Esophagus (tissue), 2 donors: Measurements from ENCODE around the gene ABCG4. TPM values are rescaled to one million over a fixed set of nuclear protein-coding genes. Genes with fewer than 3 reads are reported as not detected.

Experiments
- H3K27ac ChIP-seq, 2 donors: one replicate each; pipeline ENCODE4 v1.5.1; 2013; ENCODE audit warnings: low read depth in 2 of 2, mild to moderate bottlenecking in 2 of 2, inconsistent platforms in 1 of 2, low read length in 1 of 2, moderate library complexity in 1 of 2
- H3K27me3 ChIP-seq, 2 donors: one replicate each; pipeline ENCODE4 v1.6.1; 2013; ENCODE audit warnings: low read length in 2 of 2, control low read depth in 1 of 2, mild to moderate bottlenecking in 1 of 2; ENCODE audit not compliant: insufficient read depth in 2 of 2, control insufficient read depth in 1 of 2
- H3K36me3 ChIP-seq, 2 donors: one replicate each; pipeline ENCODE4 v1.6.1; 2013; ENCODE audit warnings: low read length in 1 of 2; ENCODE audit not compliant: control insufficient read depth in 2 of 2, insufficient read depth in 2 of 2
- H3K4me1 ChIP-seq, 2 donors: one replicate each; pipeline ENCODE4 v1.6.1; 2013; ENCODE audit warnings: low read length in 1 of 2; ENCODE audit not compliant: control insufficient read depth in 2 of 2, insufficient read depth in 2 of 2
- H3K4me3 ChIP-seq, 2 donors: one replicate each; pipeline ENCODE4 v1.5.1; 2013; ENCODE audit warnings: low read length in 2 of 2, mild to moderate bottlenecking in 2 of 2, low read depth in 1 of 2, moderate library complexity in 1 of 2
- H3K9me3 ChIP-seq, 2 donors: one replicate each; pipeline ENCODE4 v1.6.1; 2013; ENCODE audit warnings: mild to moderate bottlenecking in 2 of 2, low read depth in 1 of 2, low read length in 1 of 2, moderate library complexity in 1 of 2; ENCODE audit not compliant: control insufficient read depth in 2 of 2, insufficient read depth in 1 of 2
- WGBS, 2 donors: extraction: QIAGEN DNeasy Blood & Tissue Kit; methylation state at CpG; one replicate each; pipeline ENCODE4 v1.1.7; 2013; 5-methylcytosine and 5-hydroxymethylcytosine counted together
- polyA plus RNA-seq, 2 donors: library from polyadenylated mRNA; stranded (reverse); fragments of 200-250 nt; gene quantifications; one replicate each; pipeline ENCODE4 v1.2.3, GENCODE V29; 2013
- donor health status: healthy with polysubstance abuse.
- donor health status: Bipolar disorder and iron deficiency.

The ABCG4 gene
- polyA plus RNA-seq, 2 donors, result 0.21 to 0.81 TPM

DNA sequence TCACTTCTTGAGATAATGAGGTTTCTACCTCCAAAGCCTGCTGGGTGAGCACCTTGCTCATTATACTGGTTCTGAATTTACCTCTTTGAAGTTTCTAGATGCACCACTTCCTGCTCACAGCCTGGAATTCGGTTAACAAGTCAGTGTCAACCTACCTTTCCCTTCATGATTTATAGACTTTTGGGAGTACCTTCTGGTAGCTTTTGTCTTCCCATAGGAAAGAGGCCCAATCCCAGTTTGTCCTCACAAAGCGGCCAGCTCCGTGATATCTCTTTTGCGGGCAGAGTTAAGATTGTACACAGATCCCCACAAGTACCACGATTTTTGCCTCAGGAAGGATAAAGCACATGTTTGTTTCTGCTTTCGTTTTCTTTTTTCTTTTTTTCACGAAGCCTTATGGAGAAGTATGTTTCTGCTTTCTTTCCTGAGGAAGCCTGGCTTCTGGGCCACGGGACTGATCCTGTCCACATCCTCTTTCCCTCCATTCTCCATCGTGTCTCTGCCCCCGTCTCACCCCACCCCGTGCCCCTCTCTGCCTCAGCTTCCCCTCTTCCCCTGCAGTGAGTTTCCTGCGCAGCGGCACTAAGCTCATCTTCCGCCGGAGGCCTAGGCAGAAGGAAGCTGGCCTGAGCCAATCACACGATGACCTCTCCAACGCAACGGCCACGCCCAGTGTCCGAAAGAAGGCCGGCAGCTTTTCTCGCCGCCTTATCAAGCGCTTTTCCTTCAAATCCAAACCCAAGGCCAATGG is 33.2 kb upstream of the ABCG4 start:
- Histone ChIP-seq H3K4me1 (peaks cover 0 to 4% of the 10 kb centered on the region in 2 donors), H3K36me3 (peaks cover 3 to 33% of the 10 kb centered on the region in 2 donors), H3K9me3 (no peaks in the 10 kb centered on the region), H3K4me3 (no peak overlapping the region), H3K27ac (peak overlapping the region in 1 of 2 donors; percentile 14), H3K27me3 (no peaks in the 10 kb centered on the region)
- 70 to 71% methylated on average over 24 of the region's 24 CpGs for WGBS, 2 donors

DNA sequence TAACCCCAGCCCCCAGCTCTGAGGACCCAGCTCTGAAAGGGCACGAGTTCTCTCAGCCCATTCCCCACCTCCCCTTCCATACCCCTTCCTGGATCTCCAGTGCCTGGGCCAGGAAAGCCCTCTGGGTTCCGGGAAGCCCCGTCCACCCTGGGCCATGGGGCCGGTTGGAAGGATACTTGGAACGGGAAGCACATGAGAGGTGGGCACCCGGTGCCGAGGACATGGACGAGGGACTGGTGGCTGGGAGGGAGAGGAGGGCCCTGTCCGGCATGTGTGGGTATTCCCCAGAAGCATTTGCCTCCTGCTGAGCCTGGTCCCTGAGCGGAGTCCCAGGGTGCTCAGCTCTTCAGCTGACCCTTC is 32.6 kb upstream of the ABCG4 start:
- Histone ChIP-seq H3K27ac (peak overlapping the region in 1 of 2 donors; percentile 14), H3K4me1 (peaks cover 0 to 4% of the 10 kb centered on the region in 2 donors), H3K27me3 (no peaks in the 10 kb centered on the region), H3K4me3 (no peak overlapping the region), H3K36me3 (peaks cover 3 to 28% of the 10 kb centered on the region in 2 donors), H3K9me3 (no peaks in the 10 kb centered on the region)
- WGBS, 2 donors, result 91% methylated on average over 10 of the region's 10 CpGs

GRCh38 chr11:119116601-119117000 is 32.3 kb upstream of the ABCG4 start:
- H3K9me3 ChIP-seq, result no peaks in the 10 kb centered on the region
- H3K27ac ChIP-seq, result no peak overlapping the region
- peaks cover 0 to 4% of the 10 kb centered on the region in 2 donors for H3K4me1 ChIP-seq
- H3K27me3 ChIP-seq, result no peaks in the 10 kb centered on the region
- H3K4me3 ChIP-seq, result no peak overlapping the region
- peaks cover 3 to 24% of the 10 kb centered on the region in 2 donors for H3K36me3 ChIP-seq
- WGBS, 2 donors, result 72 to 79% methylated on average over 5 of the region's 5 CpGs

DNA sequence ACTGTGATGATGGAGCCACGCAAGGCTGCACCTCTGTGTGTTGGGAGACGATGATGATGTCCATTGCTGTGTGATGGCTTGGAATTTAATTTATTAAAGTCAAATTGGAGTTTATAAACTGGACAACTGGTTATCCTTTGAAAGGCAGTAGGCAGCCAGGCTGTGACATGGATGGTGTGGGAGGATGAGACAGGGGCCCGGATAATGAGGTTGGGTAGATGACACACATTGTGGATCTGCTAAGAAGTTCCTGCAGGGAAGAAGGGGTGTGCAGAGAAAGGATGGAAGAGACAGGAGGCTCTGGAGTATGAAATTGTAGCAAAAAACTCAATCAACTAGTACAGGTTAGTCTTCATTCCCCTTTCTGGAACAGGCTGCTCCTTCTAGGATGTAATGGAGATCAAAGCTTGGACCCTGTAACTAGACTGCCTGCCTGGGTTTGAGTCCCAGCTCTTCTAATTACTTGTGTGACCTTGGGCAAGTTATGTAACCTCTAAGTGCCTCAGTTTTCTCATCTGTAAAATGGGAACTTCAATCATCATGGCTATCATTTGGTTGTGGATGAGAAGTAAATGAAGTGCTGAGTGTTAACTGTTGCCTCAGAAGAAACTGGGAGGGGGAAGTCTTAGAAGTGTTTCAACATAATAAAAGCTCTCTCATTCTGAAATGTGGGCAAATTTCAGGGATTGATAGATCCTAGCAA is 31.7 kb upstream of the ABCG4 start:
- peaks cover 0 to 4% of the 10 kb centered on the region in 2 donors for H3K4me1 ChIP-seq
- H3K27me3 ChIP-seq, result no peaks in the 10 kb centered on the region
- no peaks in the 10 kb centered on the region for H3K9me3 ChIP-seq
- WGBS, 2 donors, result 92 to 96% methylated on average over 3 of the region's 3 CpGs
- H3K36me3 ChIP-seq, result peaks cover 3 to 20% of the 10 kb centered on the region in 2 donors
- H3K4me3 ChIP-seq, result no peak overlapping the region
- no peak overlapping the region for H3K27ac ChIP-seq

DNA sequence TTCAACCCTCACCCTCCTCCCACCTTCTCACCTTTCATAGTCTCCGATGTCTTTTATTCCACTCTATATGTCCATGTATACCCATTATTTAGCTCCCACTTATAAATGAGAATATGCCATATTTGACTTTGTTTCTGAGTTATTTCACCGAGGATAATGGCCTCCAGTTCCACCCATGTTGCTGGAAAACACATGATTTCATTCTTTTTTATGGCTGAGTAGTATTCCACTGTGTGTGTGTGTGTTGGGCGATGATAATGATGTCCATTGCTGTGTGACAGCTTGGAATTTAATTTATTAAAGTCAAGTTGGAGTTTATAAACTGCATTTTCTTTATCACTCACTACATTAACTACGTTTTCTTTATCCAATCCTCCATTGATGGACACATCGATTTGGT is 30.6 kb upstream of the ABCG4 start:
- Histone ChIP-seq H3K27ac (no peak overlapping the region), H3K27me3 (no peaks in the 10 kb centered on the region), H3K4me3 (no peak overlapping the region), H3K36me3 (peaks cover 3 to 11% of the 10 kb centered on the region in 2 donors), H3K4me1 (peaks cover 0 to 2% of the 10 kb centered on the region in 2 donors), H3K9me3 (no peaks in the 10 kb centered on the region)
- 95% methylated on average over 5 of the region's 5 CpGs for WGBS, 2 donors

- H3K4me1 ChIP-seq, result peaks cover 0 to 2% of the 10 kb centered on the region in 2 donors
- peaks cover 3 to 5% of the 10 kb centered on the region in 2 donors for H3K36me3 ChIP-seq
- no peaks in the 10 kb centered on the region for H3K9me3 ChIP-seq
- H3K4me3 ChIP-seq, result no peak overlapping the region
- no peak overlapping the region for H3K27ac ChIP-seq
- no peaks in the 10 kb centered on the region for H3K27me3 ChIP-seq
- WGBS, 2 donors, result 92 to 98% methylated on average over 1 of the region's 1 CpG
These were observed 29.9 kb upstream of the ABCG4 start for GRCh38 chr11:119118946-119119345.

DNA sequence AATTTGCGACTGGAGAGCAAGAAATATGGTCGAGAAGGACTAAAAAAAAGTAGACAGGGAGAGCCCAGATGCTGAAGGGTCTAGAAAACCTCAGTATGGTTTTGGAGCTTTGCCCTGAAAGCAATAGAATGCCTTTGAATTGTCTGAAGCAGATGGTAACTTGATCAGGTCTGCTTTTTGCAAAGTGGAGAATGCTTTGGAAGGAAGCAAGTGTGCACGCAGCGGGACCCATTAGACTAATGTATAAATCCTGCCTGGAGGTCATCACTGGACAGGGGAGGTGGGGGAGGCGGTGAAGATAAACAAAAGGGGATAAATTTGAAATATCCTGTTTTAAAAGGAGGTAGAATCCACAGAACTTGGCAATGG is 28.2 kb upstream of the ABCG4 start:
- peaks cover 0 to 2% of the 10 kb centered on the region in 2 donors for H3K4me1 ChIP-seq
- H3K27ac ChIP-seq, result peak overlapping the region in 1 of 2 donors; percentile 68
- H3K27me3 ChIP-seq, result no peaks in the 10 kb centered on the region
- peak overlapping the region; percentile 50 to 91 for H3K4me3 ChIP-seq
- H3K36me3 ChIP-seq, result peaks cover 3 to 8% of the 10 kb centered on the region in 2 donors
- 14 to 25% methylated on average over 5 of the region's 5 CpGs for WGBS, 2 donors
- H3K9me3 ChIP-seq, result no peaks in the 10 kb centered on the region

- 0 to 1% methylated on average over 54 of the region's 54 CpGs for WGBS, 2 donors
- peaks cover 0 to 4% of the 10 kb centered on the region in 2 donors for H3K36me3 ChIP-seq
- H3K27me3 ChIP-seq, result no peaks in the 10 kb centered on the region
- H3K27ac ChIP-seq, result peak within 1 kb of the TSS; percentile 79 to 93
- H3K4me1 ChIP-seq, result peaks cover 0 to 2% of the 10 kb centered on the region in 2 donors
- peak within 1 kb of the TSS; percentile 83 to 91 for H3K4me3 ChIP-seq
- H3K9me3 ChIP-seq, result no peaks in the 10 kb centered on the region
These were observed 27.6 kb upstream of the ABCG4 start, which contains the start of gene HINFP for GRCh38 chr11:119121008-119121810. TSS of gene HINFP (plus strand) at chr11:119121580. CDS start at chr11:119126945, 5,365 bp downstream.

DNA sequence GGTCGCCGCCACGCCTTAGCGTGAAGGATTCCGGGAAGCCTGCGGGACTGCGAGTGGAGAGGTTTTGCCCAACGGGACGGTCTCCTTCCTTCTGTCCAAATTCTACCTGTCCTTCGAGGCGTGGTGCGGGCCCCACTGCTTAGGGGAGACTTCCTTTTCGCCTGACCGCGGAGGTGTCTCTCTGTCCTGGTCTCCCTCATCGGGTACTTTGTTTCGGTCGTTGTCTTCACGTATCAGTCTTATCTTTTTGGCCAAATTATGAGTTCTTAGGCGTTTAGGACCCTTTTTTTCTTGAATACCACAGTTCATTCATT is 27.1 kb upstream of the ABCG4 start:
- peak overlapping the region; percentile 83 to 91 for H3K4me3 ChIP-seq
- no peaks in the 10 kb centered on the region for H3K27me3 ChIP-seq
- no peaks in the 10 kb centered on the region for H3K9me3 ChIP-seq
- peak overlapping the region; percentile 79 to 93 for H3K27ac ChIP-seq
- WGBS, 2 donors, result 0% methylated on average over 20 of the region's 20 CpGs
- H3K4me1 ChIP-seq, result peaks cover 0 to 2% of the 10 kb centered on the region in 2 donors
- peaks cover 0 to 4% of the 10 kb centered on the region in 2 donors for H3K36me3 ChIP-seq
